HG03095 (cell line): Measurements from ENCODE around the gene SPRN.
"Not testable (repeated sequence)": the region's sequence is repeated elsewhere in the genome, so short reads cannot be mapped to it uniquely, and the experiment has no call there.

ENCODE experiments used
- ATAC-seq: cut with Tn5 transposase; IDR thresholded peaks from one replicate; pipeline ENCODE4 v1.9.1; 2021; ENCODE audit warnings: moderate library complexity; ENCODE audit not compliant: unreplicated experiment

Gene SPRN, protein sequence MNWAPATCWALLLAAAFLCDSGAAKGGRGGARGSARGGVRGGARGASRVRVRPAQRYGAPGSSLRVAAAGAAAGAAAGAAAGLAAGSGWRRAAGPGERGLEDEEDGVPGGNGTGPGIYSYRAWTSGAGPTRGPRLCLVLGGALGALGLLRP

GRCh38 chr10:133424601-133425000, at the start of gene SPRN:
TSS of gene SPRN (minus strand) at chr10:133424625. CDS start at chr10:133423681, 944 bp downstream.
- ATAC-seq, result not testable (repeated sequence)

GRCh38 chr10:133474027-133474426, 49.6 kb upstream of the SPRN start:
- no peak for ATAC-seq

GRCh38 chr10:133473270-133473669, 48.8 kb upstream of the SPRN start:
- ATAC-seq, result no peak

DNA sequence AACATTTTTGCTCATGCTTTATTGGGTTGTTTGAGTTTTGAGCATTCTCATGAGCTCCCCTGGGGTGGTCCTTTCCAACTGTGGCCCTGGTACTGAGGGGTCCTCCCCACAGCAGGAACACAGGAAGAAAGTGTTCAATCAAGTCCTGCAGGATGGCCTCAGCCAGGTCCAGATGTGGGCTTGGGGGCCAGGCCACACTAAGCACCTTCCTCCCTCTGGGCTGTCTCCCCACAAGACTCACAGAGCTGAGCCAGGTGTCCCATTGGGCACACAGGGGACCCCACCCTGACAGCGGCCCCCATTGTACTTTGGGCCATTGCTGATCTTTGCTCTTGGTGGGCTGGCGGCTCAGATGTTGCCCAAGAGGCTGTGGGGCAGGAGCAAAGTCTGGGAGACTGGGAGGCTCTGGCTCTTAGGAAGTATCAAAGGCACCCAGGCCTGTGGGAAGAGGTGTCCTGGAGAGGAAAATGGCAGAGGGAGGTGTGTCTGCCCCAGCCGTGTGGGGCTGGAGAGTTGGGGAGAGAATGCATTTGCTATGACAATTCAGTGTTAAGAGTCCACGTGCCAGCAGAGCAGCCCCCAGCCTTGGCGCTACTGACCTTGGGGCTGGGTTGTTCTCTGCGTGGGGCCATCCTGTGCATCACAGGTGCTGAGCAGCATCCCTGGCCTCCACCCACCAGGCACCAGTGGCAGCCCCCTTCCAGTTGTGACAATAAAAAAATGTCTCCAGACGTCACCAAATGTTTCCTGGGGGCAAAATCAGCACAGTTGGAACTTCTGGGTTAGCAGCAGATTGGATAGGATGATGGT, 47.1 kb upstream of the SPRN start:
- no peak for ATAC-seq

DNA sequence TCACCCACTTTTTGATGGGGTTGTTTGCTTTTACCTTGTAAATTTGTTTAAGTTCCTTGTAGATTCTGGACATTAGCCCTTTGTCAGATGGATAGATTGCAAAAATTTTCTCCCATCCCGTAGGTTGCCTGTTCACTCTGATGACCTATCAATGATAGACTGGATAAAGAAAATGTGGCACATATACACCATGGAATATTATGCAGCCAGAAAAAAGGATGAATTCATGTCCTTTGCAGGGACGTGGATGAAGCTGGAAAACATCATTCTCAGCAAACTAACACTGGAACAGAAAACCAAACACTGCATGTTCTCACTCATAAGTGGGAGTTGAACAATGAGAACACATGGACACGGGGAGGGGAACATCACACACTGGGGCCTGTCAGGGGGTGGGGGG, 44.8 kb upstream of the SPRN start:
- not testable (repeated sequence) for ATAC-seq

GRCh38 chr10:133467286-133467911, 43.0 kb upstream of the SPRN start:
- no peak for ATAC-seq

DNA sequence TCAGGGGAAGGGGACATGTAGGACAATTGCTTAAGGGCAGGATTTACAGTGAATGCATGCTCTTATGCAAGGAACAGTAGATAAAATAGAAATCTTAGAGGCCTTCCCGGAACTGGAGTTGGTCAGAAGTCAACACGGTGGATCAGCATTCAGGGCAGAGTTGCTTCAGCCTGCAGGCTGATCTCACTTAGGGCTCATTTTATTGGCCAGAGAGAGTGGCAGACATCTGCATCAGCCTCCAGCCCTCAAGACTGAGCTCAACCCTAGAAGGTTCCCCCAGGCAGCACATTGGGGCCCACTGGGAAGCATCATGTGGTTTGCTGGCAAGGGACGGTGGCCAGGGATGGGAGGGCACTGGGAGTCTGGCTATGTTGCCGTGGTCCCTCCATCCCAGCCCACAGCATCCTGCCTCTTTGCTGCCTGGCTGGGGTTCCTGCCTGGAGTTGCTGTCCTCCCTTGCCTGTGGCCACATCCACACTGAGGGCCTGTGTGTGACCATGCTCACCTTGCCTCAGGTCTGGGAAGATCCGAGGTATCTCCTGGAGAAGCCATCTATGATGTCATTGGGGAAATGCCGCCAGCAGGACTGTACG, 42.4 kb upstream of the SPRN start:
- no peak for ATAC-seq

- no peak for ATAC-seq
Observed at GRCh38 chr10:133465950-133466474, 41.6 kb upstream of the SPRN start.

- no peak for ATAC-seq
Observed at GRCh38 chr10:133465191-133465949, 40.9 kb upstream of the SPRN start.

DNA sequence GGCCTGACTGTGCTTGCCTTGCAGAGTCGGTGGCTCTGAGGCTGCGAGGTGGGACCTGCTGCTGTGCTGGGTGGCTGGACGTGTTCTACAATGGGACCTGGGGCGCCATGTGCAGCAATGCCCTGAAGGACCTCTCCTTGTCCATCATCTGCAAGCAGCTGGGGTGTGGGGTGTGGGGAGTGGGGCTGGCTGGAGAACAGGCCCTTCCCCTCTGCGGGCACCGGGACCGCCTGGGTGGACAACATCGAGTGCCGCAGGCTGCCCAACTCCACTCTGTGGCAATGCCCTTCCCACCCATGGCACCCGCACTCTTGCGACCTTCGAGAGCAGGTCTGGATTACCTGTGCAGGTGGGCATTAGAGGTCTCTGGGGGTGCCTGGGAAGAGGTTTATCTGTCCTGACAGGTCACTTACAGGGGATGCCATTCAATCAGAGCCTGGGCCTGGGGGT, 40.2 kb upstream of the SPRN start:
- no peak for ATAC-seq

- no peak for ATAC-seq
Observed at GRCh38 chr10:133462512-133463305, 38.3 kb upstream of the SPRN start.

DNA sequence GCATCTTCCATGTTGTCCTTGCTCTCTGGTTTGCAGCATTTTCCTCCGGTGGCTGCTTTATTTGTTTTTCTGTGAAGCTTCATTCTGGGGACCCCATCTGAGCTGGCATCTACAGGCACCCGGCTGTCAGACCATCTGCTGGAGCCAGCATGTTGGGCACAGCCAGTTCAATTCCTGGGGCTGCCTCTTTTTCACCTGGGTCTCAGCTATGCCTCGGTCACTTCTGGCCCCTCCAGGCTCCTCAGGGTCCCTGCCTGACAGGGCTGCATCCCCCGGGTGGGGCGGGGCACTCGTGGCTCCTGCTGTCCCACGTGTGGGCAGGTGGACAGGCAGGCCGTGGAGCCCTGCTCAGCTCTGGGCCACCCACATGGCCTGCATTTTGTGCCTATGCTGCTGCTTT, 37.4 kb upstream of the SPRN start:
- no peak for ATAC-seq

DNA sequence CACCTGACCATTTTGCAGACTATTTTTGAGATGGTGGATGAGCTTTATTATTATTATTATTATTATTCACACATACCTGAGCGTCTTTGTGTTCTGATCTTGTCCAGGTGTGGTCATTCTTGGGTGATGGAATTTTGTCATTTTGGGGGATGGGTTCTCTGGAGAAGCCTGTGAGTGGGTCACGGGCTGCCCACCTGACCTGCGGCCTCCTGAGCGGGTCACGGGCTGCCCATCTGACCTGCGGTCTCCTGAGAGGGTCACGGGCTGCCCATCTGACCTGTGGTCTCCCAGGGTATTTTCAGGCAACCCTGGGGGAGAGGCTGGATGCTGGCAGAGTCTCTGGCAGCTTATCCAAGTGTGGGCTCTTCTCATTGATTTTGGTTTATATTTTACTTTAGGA, 36.6 kb upstream of the SPRN start:
- ATAC-seq, result no peak

DNA sequence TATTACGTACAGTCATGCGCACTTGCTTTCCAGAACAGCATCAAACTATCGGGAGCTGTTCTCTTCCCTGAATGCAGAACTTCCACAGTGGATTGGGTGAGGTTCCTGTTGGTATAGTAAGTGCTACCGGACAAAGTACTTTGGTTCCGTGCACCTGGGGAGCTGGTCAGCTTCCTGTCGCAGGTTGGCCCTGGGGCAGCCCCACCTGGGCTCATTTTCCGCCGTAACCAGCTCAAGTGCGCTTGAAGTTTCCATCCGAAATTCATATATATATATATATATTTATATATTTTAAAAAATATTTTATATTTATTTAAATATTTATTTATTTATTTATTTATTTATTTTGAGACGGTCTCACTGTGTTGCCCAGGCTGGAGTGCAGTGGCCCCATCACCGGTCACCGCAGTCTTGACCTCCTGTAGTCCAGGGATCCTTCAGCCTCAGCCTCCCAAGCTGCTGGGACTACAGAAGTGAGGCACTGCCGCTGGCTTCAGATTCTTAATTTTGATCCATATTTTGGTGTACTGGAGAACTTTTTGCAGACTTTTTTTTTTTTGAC, 35.9 kb upstream of the SPRN start:
- ATAC-seq, result no peak

DNA sequence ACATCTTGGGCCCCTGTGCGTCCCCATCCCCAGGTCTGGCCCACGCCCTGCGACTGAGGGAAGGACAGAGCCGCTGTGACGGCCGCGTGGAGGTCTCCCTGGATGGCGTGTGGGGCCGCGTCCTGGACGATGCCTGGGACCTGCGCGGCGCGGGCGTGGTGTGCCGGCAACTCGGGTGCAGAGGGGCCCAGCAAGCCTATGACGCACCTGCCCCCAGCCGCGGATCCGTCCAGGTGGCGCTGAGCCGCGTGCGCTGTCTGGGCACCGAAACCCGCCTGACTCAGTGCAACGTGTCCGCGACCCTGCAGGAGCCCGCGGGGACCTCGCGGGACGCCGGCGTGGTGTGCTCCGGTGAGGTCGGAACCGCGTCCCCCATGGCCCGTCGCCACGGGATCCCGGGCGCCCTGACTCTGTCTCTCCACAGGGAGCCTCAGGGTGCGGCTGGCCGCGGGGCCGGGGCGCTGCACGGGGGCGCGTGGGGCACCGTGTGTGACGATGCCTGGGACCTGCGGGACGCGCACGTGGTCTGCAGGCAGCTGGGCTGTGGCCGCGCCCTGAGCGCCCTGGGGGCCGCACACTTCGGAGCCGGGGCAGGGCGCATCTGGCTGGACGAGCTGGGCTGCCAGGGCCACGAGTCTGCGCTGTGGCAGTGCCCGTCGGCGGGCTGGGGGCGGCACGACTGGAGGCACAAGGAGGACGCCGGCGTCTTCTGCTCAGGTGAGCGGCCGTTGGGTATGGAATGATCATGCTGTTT, 35.2 kb upstream of the SPRN start:
- no peak for ATAC-seq

GRCh38 chr10:133458710-133459453, 34.5 kb upstream of the SPRN start:
- ATAC-seq, result no peak

- no peak for ATAC-seq
Observed at GRCh38 chr10:133458021-133458709, 33.7 kb upstream of the SPRN start.
